ENCODE results near the gene CALN1.

Gene CALN1

DNA sequence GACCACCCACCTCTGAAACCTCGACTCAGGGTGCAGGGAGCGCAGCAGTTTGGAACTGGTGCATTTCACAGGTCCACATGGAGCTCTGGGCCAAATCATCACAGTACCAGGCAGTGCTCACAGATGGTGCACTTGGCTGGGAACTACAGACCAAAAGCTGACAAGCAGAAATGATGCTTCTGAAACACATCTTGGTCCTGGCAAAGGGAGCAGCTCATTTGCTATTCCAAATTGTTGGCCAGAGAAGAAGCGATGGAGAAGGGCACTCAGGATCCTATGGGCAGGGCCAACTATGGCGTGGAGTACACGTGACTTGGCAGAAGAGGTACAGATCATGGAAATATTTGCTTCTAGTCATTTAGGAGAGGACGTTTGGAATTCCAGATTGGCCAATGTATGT is 383.9 kb downstream of the CALN1 start:
- no peak for DNase-seq

DNA sequence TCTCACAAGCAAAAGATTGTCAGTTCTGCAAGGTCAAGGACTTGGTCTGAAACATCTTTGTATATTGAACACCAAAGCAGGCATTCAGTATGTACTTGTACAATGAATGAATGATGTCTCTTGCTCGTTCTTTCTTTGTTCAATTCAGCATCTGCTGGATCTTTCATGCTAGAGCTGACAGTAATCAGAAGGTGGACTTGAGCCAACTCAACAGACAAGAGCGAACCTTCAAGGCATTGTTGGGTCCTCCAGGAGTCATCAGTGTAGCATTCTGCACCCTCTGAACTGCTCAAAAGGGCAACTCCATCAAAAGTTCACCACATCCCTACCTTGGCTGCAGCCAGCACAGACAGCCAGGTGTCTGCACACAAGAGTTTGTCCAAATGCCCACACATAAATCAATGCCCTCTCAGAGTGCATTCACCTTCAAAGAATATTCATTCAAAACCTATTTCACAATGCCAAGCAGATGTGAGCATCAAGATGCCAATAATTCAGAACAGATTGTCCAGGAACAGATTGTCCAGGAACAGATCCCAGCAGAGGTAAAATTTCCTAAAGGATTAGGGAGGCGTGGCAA is 386.7 kb downstream of the CALN1 start:
- DNase-seq: no peak

DNA sequence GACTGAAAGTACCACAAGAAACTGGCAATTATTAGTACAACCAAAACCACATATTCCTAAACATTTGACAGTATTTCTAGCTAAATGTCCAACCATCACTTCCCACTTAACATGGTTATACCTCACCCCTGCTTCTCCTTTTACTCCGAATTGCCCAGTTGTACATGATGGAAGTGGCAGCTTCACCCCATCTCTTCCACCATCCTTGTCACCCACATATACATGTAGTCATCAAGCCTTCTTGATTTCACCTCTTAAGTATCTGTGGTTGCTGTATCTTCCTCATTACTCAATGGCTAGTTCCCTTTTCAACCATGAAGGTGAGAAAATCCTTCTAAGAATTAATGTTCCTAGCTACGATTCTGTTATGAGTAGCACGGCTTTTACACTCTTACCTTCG is 388.2 kb downstream of the CALN1 start:
- DNase-seq: peak in 1 of 2 donors; percentile 40

DNA sequence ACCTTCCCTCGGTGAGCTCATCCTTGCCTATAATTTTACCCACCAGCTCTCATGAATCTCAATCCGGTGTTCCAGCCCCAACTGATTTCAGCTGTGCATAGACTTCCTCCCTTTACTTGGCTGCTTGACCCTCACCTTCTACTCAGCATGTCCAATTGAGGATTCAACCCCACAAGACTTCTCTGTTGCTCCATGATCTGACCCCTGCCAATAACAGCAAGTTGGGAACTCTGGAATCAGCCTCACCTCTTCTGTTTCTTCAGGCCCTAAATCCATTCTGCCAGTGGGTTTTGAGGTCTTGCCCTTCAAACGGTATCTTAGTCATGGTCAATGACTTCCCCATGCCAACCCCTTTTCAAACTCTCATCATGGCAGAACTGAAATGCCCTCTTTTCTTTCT is 390.4 kb downstream of the CALN1 start:
- DNase-seq: no peak

DNA sequence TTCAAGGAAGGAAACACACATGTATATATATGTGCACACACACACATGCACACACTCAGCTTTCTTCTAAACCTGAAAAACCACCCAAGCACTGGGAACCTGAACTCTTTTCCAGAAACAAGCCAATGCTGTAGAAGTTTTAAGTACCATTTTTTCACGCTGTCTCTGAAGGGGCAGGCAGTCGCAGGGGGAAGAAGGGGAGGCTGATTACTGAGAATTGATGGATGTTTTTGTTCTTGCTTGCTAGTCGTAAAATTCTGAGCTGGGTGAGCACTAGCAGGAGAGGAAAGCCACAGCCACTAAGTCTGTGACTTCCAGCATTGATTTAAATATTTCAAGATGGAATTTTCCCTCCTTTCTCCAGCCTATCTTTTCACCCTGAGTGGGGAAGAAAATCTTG is 391.8 kb downstream of the CALN1 start:
- no peak for DNase-seq

DNA sequence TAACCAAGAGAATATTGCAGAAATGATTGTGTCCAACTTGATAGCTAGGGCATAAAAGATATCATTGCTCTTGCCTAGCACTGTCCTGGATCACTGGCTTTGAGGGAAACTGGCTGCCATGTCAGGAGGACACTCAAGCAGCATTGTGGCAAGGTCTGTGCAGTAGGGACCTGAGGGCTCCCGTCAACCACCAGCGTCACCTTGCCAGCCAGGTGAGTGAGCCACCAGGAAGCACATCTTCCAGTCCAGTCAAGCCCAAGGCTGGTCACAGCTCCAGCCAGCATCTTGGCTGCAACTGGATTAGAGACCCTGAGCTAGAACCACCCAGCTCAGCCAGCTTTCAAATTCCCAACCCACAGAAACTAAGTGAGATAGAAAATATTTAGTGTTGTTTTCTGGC is 392.7 kb downstream of the CALN1 start:
- DNase-seq: no peak

DNA sequence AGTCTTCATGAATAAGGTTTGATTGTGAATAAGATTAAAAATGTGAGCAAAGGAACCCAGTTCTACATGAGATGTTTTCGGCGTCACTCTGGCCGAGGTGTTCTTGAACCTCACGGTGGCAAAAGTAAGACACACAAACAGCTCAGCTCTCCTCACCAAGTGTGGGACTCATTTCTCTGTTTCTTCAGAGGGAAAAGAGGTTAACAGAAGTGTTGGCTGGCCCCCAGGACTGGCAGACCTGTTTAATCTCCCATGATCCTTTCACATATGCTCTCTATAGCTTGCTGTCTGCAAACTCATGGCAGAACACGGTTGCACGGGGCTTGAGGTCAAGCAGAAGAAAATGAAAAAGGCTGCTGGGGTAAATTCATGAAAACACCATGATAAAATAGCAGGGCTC is 394.4 kb downstream of the CALN1 start:
- no peak for DNase-seq

DNA sequence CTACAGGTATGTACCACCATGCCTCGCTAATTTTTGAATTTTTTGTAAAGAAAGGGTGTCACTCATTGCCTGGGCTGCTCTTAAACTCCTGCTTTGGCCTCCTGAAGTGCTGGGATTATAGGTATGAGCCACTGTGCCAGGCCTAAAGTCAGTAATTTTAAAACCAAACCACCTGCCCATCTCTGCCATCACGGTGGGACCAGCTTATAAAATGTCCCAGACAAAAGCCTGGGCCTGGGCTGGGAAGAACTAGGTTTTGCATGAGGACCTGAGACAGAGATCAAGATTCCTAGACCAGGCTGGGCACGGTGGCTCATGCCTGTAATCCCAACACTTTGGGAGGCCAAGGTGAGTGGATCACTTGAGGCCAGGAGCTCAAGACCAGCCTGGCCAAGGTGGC is 395.6 kb downstream of the CALN1 start:
- no peak for DNase-seq

DNA sequence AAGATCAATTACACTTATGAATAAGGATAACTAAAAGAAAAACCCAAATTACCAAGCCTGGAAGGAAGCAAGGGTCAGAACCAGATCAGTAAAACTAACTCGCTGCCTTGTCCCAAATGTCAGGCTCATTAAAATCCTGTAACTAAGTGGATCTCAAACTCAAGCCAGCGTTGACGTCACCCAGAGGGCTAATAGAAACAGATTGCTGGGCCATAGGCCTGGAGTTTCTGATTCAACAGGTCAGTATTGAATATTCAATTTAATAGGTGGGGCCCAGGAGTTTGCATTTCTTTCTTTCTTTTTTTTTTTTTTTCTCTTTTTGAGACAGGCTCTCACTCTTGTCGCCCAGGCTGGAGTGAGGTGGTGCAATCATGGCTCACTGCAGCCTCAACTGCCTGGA is 397.0 kb downstream of the CALN1 start:
- no peak for DNase-seq

DNA sequence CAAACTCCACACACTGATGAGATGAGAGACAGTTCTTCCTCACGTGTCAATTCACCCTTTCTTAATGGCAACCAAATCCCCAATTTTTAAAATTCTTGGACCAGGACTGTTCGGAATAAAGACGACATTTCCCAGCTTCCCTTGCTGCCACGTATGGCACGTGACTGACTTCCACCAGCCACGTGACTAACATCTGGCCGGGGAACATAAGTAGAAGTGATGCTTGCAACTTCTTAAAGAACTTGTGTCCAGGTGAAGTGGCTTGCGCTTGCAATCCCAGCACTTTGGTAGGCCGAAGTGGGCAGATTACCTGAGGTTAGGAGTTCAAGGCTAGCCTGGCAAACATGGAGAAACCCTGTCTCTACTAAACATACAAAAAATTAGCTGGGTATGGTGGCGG is 405.1 kb downstream of the CALN1 start:
- DNase-seq: no peak

DNA sequence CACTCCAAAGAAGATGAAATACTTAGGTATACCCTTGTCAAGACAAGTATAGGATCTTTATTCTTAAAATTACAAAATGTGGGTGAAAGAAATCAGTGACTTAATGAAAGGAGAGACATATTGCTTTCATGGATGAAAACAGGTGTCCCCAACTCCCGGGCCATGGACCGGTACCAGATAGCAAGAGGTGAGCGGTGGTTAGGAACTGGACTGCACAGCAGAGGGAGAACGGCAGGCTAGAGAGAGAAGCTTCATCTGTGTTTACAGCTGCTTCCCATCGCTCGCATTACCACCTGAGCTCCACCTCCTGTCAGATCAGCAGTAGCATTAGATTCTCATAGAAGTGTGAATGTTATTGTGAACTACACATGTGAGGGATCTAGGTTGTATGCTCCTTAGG is 408.9 kb downstream of the CALN1 start:
- no peak for DNase-seq

DNA sequence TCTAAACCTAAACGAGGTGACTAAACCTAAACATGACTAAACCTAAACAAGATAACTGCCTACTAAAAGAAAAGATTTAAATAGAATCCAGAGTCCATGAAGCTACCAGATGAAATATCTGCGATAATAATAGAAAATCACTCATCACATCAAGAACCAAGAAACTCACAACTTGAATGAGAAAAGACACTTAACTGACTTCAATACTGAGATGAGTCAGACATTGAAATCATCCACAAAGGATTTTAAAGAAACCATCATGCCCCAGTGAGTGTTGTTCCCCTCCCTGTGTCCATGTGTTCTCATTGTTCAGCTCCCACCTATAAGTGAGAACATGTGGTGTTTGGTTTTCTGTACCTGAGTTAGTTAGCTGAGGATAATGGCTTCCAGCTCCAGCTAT is 416.0 kb downstream of the CALN1 start:
- no peak for DNase-seq

DNA sequence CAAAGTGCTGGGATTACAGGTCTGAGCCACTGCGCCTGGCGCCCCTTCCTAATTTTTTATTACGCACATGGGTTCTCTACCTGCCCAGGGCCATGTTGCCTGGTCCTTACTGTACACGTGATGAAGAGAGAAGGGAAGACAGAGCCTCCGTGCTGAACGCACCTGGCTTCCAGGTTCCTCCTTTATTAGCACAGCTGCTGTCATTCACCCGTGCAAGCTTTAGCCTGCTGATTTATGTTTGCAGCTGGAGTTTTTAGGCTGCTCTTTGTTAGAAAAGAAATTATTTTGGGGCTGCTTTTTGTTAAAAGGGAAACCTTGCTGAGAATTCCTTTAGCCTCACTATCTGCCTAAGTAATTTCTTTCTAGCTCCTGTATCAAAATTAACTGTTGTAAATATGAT is 417.0 kb downstream of the CALN1 start:
- no peak for DNase-seq

DNA sequence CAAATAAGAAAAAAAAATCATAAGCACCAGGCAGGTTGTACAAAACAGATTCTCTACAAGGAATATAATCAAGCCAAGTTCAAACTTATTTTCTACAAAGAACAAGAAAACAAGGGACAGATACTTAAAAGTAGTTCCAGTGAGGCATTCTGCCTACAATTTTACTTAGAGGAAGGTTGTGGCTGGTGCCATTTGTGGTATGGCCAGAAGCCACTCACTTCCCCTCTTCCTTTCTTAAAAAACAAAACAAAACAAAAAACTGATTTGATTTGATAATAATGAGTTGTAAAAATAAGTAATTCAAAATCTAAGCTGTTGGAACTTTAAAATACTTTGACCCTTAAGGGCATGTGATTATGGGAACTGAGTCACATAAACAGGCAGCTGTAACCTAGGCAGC is 420.6 kb downstream of the CALN1 start:
- DNase-seq: no peak

DNA sequence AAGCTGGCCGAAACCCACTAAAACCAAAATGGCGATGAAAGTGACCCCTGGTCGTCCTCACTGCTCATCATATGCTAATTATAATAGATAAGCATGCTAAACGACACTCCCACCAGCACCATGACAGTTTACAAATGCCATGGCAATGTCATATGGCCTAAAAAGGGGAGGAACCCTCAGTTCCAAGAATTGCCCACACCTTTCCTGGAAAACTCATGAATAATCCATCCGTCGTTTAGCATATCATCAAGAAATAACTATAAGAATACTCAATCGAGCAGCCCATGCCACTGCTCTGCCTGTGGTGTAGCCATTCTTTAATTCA is 422.0 kb downstream of the CALN1 start:
- no peak for DNase-seq

DNA sequence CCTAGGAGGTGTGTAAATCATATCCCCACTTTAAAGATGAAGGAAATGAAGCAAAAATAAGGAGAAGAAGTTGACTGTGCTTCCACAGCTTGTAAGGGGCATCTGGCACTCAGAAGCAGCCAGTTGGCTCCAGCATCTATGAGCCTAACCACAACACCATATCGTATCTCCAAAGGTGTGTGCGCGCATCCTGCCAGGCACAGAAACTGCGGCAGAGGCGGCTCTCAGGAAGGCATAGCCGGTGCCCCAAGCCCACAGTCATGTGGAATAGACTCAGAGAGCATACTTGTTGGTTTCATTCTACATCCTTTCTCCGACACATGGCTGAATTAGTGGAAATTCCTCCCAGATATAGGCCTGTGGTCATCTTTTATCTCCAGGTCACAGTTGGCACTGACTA is 423.9 kb downstream of the CALN1 start:
- no peak for DNase-seq

DNA sequence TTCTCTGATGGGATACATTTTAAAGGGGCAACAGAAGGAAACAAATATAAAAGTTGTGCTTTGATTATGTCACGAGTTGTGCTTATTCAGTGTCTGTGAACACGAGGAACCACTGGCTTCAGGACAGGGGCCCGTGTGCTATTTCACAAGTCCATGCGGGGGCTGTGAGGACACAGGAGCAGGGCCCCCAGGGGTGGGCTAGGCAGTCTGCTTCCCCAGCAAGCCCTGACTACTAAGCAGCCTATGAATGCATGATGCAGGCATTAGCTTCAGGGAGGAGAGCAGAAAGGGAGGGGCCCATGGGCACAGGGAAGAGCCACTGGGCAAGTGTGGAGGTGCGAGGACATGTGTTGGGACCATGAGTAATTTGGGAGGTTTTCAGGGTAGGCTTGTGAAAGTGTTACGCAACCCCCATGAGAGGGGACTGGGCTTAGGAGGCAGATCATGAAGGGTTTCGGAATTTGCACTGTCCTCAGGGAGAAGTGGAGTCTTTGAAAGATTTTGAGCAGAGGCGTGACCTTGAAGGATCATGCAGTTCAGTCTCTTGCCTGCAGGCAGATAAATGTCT is 424.9 kb downstream of the CALN1 start:
- no peak for DNase-seq

DNA sequence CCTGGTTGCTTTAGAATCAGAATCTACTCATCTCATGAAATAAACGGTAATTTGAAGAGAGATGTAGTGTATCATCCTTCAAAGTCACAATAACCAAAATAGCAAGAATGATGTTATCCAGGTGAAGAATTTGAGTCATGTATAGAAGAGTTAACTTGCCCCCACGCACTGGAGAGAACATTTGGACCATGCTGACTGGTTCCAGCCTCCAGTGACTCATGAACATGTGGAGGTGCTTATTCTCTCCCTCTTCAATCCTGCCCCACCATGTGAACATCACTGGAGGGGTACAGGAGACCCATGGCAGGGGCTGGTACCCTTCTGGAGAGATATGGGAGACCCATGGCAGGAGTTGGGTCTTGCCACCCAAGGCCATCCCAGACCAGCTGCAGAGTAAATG is 427.8 kb downstream of the CALN1 start:
- no peak for DNase-seq

DNA sequence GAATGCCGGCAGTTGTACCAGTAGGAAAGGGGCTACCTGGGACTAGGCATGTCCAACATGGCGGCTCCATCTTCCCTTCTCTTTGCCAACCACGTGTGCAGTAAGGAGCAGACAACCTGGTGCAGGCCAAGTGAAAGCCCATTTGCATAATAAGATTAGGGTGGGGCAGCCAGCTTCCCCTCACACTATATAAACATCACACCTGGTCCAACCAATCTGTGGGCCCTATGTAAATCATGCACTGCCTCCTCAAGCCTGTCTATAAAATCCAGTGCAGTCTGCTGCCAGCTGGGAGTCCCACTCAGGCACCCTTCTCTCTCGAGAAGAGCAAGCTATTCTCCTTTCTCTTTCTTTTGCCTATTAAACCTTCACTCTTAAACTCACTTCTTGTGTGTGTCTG is 429.3 kb downstream of the CALN1 start:
- DNase-seq: no peak

DNA sequence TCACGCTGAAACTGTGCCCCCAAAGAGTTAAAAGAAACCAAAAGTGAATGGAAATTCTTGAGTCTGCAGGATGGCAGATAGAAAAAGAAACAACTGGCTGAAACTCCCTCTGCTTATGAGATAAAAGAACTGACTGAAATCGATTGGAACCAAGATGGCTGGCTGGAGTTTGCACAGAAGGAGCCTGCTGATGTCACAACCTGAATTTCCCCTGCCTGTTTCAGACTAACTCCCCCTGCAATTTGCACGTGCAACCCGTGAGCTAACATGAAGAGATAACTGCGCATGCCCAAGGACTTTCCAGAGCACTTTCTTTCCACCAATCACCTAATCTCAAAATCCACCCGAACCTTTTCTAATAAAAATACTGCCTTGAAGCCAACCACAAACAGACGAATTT is 435.5 kb downstream of the CALN1 start:
- no peak for DNase-seq

DNA sequence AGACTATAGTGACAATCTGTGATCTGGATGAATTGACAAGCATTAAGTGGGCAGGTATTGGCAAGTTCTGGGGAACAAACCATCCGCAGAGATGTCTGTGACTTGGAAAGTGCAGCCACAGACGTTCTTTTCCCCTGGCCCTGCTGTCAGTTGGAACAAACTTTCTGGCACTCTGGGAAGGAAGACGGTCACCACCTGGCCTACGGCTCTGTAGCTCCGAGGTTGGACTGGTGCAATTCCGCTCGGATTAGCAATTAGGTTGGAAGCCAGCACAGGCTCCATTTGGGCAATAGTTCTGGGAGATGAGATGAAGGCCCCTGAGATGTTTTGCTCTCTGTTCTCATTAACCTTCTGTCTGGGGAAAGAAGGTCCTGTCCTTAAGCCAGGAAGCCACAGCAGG is 437.5 kb downstream of the CALN1 start:
- no peak for DNase-seq

DNA sequence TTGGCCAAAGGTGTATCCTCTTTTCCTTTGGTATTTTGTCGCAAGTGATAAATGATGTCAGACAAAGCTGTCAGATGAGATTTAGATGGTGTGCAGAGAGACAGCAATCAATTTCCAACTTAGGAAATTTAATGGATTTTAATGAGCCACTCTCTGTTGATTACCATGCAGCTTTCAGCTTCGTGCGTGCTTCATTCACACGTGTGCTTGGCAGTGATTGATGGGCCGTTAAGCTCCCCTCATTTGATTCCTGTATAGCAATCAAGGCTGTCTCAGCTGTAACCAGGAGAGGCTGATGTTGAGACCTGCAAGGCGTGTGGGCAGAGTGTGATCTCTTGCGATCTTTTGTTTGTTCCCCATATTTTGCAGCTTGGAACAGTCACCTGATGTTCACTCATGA is 439.6 kb downstream of the CALN1 start:
- DNase-seq: no peak

DNA sequence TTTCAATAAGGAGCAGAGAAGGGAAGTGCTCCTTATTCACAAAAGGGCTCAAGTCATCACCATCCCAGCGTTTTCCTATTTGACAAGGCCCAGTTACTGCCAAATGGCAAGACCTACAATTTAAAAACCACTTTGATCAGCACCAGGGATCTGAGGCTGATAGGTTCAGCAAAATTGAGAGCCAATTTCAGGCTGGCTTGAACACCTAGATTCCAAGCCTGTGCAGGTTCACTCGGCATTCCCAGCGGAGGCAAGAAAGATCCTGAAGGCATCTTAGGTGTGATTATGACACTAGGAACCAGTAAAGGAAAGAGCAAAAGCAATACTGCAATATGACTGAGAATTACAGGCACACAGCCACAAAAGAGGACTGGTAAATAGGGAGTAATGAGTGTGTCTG is 441.4 kb downstream of the CALN1 start:
- DNase-seq: no peak

DNA sequence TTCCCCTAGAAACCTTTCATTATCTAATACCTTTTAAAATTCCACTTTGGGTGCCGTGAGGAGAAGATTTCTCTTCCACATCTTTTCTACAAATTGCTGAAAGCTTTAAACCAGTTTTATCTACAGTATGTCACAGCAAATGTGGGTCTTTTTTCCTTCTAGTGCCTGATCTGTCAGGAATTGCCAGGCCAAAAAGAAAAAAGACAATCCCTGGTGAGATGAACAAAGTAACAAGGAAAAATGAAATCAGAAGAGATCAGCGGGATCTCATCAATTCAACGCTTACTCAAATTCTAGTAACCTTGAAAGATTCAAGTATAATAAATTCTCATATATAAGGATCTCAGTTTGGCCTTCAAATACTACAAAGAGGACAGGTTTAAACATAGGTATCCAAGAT is 449.5 kb downstream of the CALN1 start:
- no peak for DNase-seq

DNA sequence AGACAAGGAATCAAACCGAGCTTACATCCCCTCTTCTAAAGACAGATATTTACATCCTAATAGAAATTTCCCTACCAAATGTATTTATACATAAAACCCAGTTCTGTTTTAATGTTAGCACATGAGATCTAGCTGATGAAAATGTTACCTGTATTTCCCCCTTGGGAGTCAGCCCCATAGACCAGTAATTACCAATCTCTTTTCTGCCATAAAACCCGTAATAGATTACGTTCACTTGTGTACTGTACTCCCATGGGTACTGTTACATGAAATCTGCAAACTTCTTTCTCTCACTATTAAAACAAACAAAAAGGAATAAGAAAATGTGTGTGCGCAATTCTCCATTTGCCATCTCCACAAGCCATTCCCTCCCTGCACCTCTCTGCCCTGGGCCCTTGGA is 450.9 kb downstream of the CALN1 start:
- DNase-seq: no peak

DNA sequence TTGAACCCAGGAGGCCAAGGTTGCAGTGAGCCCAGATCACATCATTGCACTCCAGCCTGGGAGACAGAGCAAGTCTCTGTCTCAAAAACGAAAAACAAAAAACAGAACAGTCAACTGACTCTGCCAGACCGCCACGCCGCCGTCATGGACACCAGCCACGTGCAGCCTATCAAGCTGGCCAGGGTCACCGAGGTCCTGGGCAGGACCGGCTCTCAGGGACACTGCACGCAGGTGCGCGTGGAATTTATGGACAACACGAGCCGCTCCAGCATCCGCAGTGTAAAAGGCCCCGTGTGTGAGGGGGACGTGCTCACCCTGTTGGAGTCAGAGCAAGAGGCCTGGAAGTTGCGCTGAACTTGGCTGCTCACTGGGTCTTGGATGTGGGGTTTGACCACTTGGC is 470.0 kb downstream of the CALN1 start:
- DNase-seq: no peak
